ENCODE data around the gene TCP1.
"Not testable (repeated sequence)": the region's sequence is repeated elsewhere in the genome, so short reads cannot be mapped to it uniquely, and the experiment has no call there.

Gene TCP1

GRCh38 chr6:159808647-159809046 is 19.2 kb upstream of the TCP1 start:
- H3K9ac ChIP-seq (ENCODE audit: insufficient read length) = no peak overlapping the region
- H3K36me3 ChIP-seq (ENCODE audit: insufficient read depth, low read length) = no peaks in the 10 kb centered on the region
- no peak for DNase-seq (ENCODE audit: low read depth, low spot score)
- no peak overlapping the region for H3K27ac ChIP-seq
- TF ChIP-seq FOXP2 (optimal IDR thresholded peaks at IDR 0.05; ENCODE audit: control extremely low read depth, extremely low read length, insufficient read depth) = no peak
- no peak overlapping the region for H3K4me3 ChIP-seq
- H3K9me3 ChIP-seq (ENCODE audit: low read depth, low read length) = no peaks in the 10 kb centered on the region

- H3K4me3 ChIP-seq = no peak overlapping the region
- no peak overlapping the region for H3K27ac ChIP-seq
- H3K9me3 ChIP-seq (ENCODE audit: low read depth, low read length) = no peaks in the 10 kb centered on the region
- H3K36me3 ChIP-seq (ENCODE audit: insufficient read depth, low read length) = no peaks in the 10 kb centered on the region
- no peak for DNase-seq (ENCODE audit: low read depth, low spot score)
- TF ChIP-seq POLR2AphosphoS5 (IDR thresholded peaks at IDR 0.05; ENCODE audit: borderline replicate concordance, low read depth, low read length) (no peak), EZH2 (IDR thresholded peaks at IDR 0.05) (no peak), FOXP2 (optimal IDR thresholded peaks at IDR 0.05; ENCODE audit: control extremely low read depth, extremely low read length, insufficient read depth) (no peak)
- no peak overlapping the region for H3K9ac ChIP-seq (ENCODE audit: insufficient read length)
Observed at GRCh38 chr6:159807150-159807858, 17.9 kb upstream of the TCP1 start.

GRCh38 chr6:159806021-159806458 is 16.6 kb upstream of the TCP1 start:
- DNase-seq (ENCODE audit: low read depth, low spot score) = no peak
- H3K27ac ChIP-seq = no peak overlapping the region
- no peak for TF ChIP-seq EZH2 (IDR thresholded peaks at IDR 0.05)
- TF ChIP-seq POLR2AphosphoS5 (IDR thresholded peaks at IDR 0.05; ENCODE audit: borderline replicate concordance, low read depth, low read length) = no peak
- no peak for TF ChIP-seq FOXP2 (optimal IDR thresholded peaks at IDR 0.05; ENCODE audit: control extremely low read depth, extremely low read length, insufficient read depth)
- H3K9ac ChIP-seq (ENCODE audit: insufficient read length) = no peak overlapping the region
- H3K4me3 ChIP-seq = no peak overlapping the region
- no peaks in the 10 kb centered on the region for H3K36me3 ChIP-seq (ENCODE audit: insufficient read depth, low read length)
- H3K9me3 ChIP-seq (ENCODE audit: low read depth, low read length) = no peaks in the 10 kb centered on the region

GRCh38 chr6:159805440-159806020 is 16.1 kb upstream of the TCP1 start:
- no peak overlapping the region for H3K9ac ChIP-seq (ENCODE audit: insufficient read length)
- H3K36me3 ChIP-seq (ENCODE audit: insufficient read depth, low read length) = no peaks in the 10 kb centered on the region
- H3K27ac ChIP-seq = no peak overlapping the region
- H3K4me3 ChIP-seq = no peak overlapping the region
- H3K9me3 ChIP-seq (ENCODE audit: low read depth, low read length) = no peaks in the 10 kb centered on the region
- TF ChIP-seq FOXP2 (optimal IDR thresholded peaks at IDR 0.05; ENCODE audit: control extremely low read depth, extremely low read length, insufficient read depth) = no peak
- no peak for TF ChIP-seq EZH2 (IDR thresholded peaks at IDR 0.05)
- no peak for TF ChIP-seq POLR2AphosphoS5 (IDR thresholded peaks at IDR 0.05; ENCODE audit: borderline replicate concordance, low read depth, low read length)
- no peak for DNase-seq (ENCODE audit: low read depth, low spot score)

- Histone ChIP-seq H3K27ac (no peak overlapping the region), H3K9ac (ENCODE audit: insufficient read length) (no peak overlapping the region), H3K36me3 (ENCODE audit: insufficient read depth, low read length) (no peaks in the 10 kb centered on the region), H3K9me3 (ENCODE audit: low read depth, low read length) (no peaks in the 10 kb centered on the region), H3K4me3 (no peak overlapping the region)
- TF ChIP-seq EZH2 (IDR thresholded peaks at IDR 0.05) (no peak), FOXP2 (optimal IDR thresholded peaks at IDR 0.05; ENCODE audit: control extremely low read depth, extremely low read length, insufficient read depth) (no peak), POLR2AphosphoS5 (IDR thresholded peaks at IDR 0.05; ENCODE audit: borderline replicate concordance, low read depth, low read length) (no peak)
- DNase-seq (ENCODE audit: low read depth, low spot score) = no peak
Observed at GRCh38 chr6:159804504-159804903, 15.1 kb upstream of the TCP1 start.

GRCh38 chr6:159801935-159802334 is 12.5 kb upstream of the TCP1 start:
- Histone ChIP-seq H3K9ac (ENCODE audit: insufficient read length) (no peak overlapping the region), H3K9me3 (ENCODE audit: low read depth, low read length) (no peaks in the 10 kb centered on the region), H3K4me3 (no peak overlapping the region), H3K36me3 (ENCODE audit: insufficient read depth, low read length) (peaks cover 18% of the 10 kb centered on the region), H3K27ac (no peak overlapping the region)
- no peak for DNase-seq (ENCODE audit: low read depth, low spot score)
- TF ChIP-seq EZH2 (IDR thresholded peaks at IDR 0.05) (no peak), FOXP2 (optimal IDR thresholded peaks at IDR 0.05; ENCODE audit: control extremely low read depth, extremely low read length, insufficient read depth) (no peak), POLR2AphosphoS5 (IDR thresholded peaks at IDR 0.05; ENCODE audit: borderline replicate concordance, low read depth, low read length) (no peak)

- Histone ChIP-seq H3K9me3 (ENCODE audit: low read depth, low read length) (no peaks in the 10 kb centered on the region), H3K36me3 (ENCODE audit: insufficient read depth, low read length) (peaks cover 33% of the 10 kb centered on the region), H3K27ac (no peak within 1 kb of the TSS), H3K4me3 (no peak within 1 kb of the TSS), H3K9ac (ENCODE audit: insufficient read length) (no peak within 1 kb of the TSS)
- DNase-seq (ENCODE audit: low read depth, low spot score) = no peak
- TF ChIP-seq FOXP2 (optimal IDR thresholded peaks at IDR 0.05; ENCODE audit: control extremely low read depth, extremely low read length, insufficient read depth) (no peak), POLR2AphosphoS5 (IDR thresholded peaks at IDR 0.05; ENCODE audit: borderline replicate concordance, low read depth, low read length) (no peak), EZH2 (IDR thresholded peaks at IDR 0.05) (no peak)
Observed at GRCh38 chr6:159800141-159800865, 10.9 kb upstream of the TCP1 start, which contains the start of gene PNLDC1. PNLDC1 (plus strand) TSS chr6:159800276; CDS start chr6:159800308, 32 bp downstream.

- TF ChIP-seq FOXP2 (optimal IDR thresholded peaks at IDR 0.05; ENCODE audit: control extremely low read depth, extremely low read length, insufficient read depth) (no peak), EZH2 (IDR thresholded peaks at IDR 0.05) (no peak), POLR2AphosphoS5 (IDR thresholded peaks at IDR 0.05; ENCODE audit: borderline replicate concordance, low read depth, low read length) (no peak)
- Histone ChIP-seq H3K36me3 (ENCODE audit: insufficient read depth, low read length) (peaks cover 52% of the 10 kb centered on the region), H3K27ac (no peak overlapping the region), H3K9me3 (ENCODE audit: low read depth, low read length) (no peaks in the 10 kb centered on the region), H3K9ac (ENCODE audit: insufficient read length) (no peak overlapping the region), H3K4me3 (no peak overlapping the region)
- no peak for DNase-seq (ENCODE audit: low read depth, low spot score)
Observed at GRCh38 chr6:159797554-159797953, 8.2 kb upstream of the TCP1 start.

GRCh38 chr6:159794976-159795375 is 5.6 kb upstream of the TCP1 start:
- H3K36me3 ChIP-seq (ENCODE audit: insufficient read depth, low read length) = peaks cover 59% of the 10 kb centered on the region
- H3K9ac ChIP-seq (ENCODE audit: insufficient read length); H3K9me3 ChIP-seq (ENCODE audit: low read depth, low read length); H3K4me3 ChIP-seq; H3K27ac ChIP-seq; DNase-seq (ENCODE audit: low read depth, low spot score): not testable (repeated sequence)
